Fibroblast of pulmonary artery (primary cell): Measurements from ENCODE around the gene IZUMO4.

Experiments used
- DNase-seq: peaks from one replicate; pipeline ENCODE4 v3.0.0-alpha.2; 2010; ENCODE audit warnings: low read depth
- H3K4me3 ChIP-seq: replicated peaks from 2 replicates; pipeline ENCODE4 v1.5.1; 2011; ENCODE audit warnings: low read depth, mild to moderate bottlenecking, control low read depth, low read length, moderate library complexity
- TF ChIP-seq, protein P1 (sequence below): IDR thresholded peaks from 2 replicates; pipeline ENCODE4 v1.5.1; 2011; ENCODE audit warnings: mild to moderate bottlenecking, control low read depth, low read length, inconsistent platforms; ENCODE audit errors: missing control alignments

The IZUMO4 gene

DNA sequence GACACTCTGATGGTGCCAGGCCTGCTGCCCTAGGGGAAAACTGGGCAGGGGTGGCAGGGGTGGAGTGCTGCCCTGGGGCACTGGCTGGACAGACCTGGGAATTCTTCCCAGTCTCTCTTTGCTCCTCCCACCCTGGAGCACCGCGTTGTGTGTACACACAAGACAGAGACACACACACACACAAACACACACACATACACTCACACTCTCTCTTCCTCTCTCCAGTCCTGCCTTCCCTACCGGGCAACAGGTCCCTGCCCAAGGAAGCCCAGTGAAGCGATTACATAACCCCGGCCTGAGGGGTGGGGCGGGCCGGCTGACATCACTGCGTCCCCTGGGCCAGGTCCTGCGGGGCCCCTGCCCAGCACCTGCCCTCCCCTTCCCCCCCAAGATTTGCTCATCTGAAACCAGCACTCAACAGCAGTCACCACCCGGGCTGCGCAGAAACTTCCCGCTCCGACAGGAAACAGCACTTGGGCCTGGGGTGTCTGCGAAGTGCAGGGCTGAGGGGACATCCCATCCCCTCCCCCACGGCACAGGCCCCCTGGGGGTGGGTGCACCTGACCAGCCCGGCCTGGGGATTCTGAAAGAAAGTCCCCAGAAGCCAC lies 46.9 kb upstream of the IZUMO4 start:
- TF ChIP-seq, protein P1, sequence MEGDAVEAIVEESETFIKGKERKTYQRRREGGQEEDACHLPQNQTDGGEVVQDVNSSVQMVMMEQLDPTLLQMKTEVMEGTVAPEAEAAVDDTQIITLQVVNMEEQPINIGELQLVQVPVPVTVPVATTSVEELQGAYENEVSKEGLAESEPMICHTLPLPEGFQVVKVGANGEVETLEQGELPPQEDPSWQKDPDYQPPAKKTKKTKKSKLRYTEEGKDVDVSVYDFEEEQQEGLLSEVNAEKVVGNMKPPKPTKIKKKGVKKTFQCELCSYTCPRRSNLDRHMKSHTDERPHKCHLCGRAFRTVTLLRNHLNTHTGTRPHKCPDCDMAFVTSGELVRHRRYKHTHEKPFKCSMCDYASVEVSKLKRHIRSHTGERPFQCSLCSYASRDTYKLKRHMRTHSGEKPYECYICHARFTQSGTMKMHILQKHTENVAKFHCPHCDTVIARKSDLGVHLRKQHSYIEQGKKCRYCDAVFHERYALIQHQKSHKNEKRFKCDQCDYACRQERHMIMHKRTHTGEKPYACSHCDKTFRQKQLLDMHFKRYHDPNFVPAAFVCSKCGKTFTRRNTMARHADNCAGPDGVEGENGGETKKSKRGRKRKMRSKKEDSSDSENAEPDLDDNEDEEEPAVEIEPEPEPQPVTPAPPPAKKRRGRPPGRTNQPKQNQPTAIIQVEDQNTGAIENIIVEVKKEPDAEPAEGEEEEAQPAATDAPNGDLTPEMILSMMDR = no peak
- peak overlapping the region; percentile 92 for H3K4me3 ChIP-seq
- peak; percentile 81 for DNase-seq

DNA sequence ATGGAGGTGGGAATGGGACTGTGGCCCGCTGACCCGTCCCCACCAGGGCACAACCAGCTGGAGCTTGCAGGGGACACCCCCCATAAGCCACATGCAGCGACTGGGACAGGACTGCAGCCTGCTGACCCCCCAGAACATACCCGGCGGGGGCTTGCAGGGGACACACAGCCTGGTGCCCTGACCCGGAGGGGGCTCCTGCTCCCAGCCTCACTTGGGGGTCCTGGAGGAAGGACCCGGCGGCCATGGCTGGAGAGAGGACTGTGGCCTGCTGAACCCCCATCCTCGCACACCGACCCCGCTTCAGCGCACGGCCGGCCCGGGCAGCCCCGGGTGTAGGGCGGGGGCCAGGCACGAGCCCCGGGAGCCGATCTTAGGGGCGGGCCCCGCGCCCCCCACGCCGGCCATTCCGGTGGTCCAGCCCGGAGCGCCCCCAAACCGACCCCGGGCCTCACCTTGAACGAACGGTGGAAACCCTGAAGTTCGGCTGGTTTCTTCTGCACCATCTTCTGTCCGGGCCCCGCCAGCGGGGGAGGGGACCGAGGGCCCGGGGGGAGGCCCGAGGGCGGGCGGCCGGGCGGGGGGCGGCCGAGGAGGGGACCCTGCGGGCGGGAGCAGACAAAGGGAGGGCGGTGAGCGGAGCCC lies 46.2 kb upstream of the IZUMO4 start:
- TF ChIP-seq, protein P1 = no peak
- DNase-seq = no peak
- peak overlapping the region; percentile 92 for H3K4me3 ChIP-seq

DNA sequence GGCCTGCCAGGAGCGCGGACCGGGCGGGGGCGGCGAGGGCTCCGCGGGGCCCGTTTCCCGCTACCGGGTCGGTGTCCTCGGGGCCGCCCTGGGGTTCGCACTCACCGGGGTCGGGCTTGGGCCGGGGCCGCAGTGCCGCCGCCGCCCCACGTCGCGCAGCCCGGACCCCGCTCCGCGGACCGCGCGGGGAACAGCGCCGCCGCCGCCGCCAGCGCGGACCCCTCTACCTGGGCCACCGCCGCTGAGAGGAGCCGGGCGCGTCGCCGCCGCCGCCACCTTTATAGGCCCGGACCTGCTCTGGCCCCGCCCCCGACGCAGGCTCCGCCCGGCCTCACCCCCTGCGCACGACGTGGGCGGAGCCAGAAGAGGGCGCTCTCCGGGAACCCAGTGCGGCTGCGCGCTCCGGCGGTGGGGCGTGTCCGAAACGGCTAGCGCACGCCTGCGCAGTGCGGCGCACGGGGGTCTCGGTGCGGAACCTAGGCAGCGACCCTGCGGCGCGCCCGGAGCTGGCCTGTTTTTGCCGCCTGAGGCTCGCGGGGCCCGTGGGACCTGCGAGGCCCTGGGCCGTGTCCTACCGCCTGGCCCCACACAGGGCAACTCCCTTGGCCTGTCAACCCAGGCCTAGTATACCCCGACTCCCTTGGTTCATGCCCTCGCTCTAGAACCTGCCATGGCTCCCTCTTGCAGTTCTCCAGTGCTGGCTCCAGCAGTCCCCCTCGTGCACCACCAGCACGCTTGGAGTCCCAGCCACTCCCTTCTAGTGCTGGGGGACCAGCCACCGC lies 45.5 kb upstream of the IZUMO4 start, which contains the start of gene MKNK2:
Gene MKNK2 (minus strand): TSS at position 254 of the 782 bp plus-strand sequence. CDS start 393 bp downstream, outside the sequence.
- peak within 1 kb of the TSS; percentile 92 for H3K4me3 ChIP-seq
- peak; percentile 91 for DNase-seq
- TF ChIP-seq, protein P1 = peak; percentile 22

DNA sequence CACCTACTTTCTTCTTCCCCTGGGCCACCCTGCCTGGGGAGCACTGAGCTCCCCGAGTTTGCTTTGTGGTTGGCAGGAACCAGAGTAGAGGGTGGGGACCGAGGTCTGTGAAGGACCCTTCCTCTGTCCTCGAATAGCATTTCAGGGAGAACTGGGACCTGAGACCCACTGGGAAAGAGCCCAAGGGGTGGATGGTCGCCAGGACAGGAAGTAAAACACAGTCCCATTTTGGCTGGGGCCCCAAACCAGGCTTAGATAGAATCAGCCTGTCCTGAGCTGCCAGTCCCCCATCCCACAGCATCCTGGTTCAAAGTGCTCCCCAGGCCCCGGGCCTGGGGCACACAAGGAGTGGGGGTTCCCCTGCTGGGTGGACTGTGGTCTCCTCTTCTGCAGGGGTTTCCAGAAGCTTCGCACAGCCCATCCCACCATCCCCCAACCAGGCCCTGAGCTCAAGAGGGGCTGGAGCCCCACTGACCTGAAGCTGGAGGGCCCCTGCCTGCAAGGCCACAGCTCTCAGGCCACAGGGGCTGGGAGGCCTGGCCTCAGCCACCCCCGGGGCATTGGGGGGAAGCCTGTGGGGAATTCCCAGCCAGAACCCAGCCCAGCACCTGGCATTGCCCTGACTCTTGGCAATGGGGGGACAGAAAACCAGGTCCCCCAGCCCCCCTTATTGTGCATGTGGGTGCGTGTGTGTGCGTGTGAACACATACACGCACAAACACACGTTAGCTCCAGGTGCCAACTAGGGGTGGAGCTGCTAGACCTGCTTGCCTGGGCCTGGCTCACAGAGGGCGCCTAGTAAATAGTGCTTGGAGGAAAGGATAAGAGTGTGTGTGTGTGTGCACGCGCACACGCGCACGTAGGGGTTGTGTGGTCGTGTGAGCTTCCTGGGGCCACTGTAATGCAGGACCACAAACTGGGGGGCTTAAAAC lies 44.7 kb upstream of the IZUMO4 start:
- TF ChIP-seq, protein P1 = no peak
- DNase-seq = no peak
- H3K4me3 ChIP-seq = no peak overlapping the region

DNA sequence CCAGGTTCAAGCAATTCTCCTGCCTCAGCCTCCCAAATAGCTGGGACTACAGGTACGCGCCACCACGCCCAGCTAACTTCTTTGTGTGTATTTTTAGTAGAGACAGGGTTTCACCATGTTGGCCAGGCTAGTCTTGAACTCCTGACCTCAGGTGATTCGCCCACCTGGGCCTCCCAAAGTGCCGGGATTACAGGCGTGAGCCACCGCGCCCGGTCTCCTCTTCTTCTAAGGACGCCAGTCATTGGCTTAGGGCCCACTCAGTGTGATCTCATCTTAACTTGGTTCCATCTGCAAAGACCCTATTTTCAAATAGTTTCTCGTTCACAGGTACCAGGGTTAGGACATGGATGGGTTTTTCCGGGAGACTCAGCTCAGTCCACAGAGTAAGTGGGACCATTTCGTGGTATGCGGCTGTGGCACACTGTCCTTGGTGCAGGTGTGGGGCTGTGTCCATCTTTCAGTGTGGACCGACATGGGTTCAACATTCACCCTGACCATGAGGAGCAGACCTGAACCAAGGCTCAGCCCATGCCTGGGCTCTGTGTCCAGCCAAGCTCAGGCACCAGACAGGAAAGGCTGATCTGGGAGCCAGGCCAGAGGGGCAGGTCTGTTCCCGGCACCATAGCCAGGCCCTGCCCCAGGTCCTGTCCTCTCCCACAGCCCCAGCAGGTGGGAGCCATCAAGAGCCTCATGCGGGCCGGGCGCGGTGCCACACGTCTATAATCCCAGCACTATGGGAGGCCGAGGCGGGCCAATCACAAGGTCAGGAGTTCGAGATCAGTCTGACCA lies 42.9 kb upstream of the IZUMO4 start:
- peak; percentile 95 for DNase-seq
- H3K4me3 ChIP-seq = no peak overlapping the region
- TF ChIP-seq, protein P1 = no peak

DNA sequence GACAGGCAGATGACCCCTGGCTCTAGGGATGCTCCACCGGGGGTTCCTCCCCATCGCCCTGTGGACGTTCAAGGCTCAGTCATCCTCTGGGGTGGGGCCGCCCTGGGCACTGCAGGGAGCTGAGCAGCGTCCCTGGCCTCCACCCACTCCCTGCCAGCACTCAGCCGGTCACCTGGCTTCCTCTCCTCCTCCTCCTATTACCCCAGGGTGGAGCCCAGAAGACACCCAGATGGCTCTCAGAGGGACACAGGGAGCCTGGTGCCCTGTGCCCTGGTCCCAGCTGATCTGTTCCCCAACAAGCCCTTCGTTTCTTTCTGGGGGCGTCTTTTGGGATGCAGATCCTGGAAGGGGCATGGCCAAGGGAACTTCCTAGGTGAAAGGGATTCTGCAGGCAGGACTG lies 42.0 kb upstream of the IZUMO4 start:
- TF ChIP-seq, protein P1 = no peak
- H3K4me3 ChIP-seq = no peak overlapping the region

More for the DNA sequence above, 42.0 kb upstream of the IZUMO4 start:
- DNase-seq = no peak
